Mononuclear cell (primary cell): ENCODE measurements around the gene B3GNT7. TPM values are rescaled to one million over a fixed set of nuclear protein-coding genes. Genes with fewer than 3 reads are reported as not detected.
"Not testable (repeated sequence)": the region's sequence is repeated elsewhere in the genome, so short reads cannot be mapped to it uniquely, and the experiment has no call there.

ENCODE experiments used
- H3K27me3 ChIP-seq: 2 replicates; pipeline ENCODE4 v1.6.0; 2011; ENCODE audit warnings: low read length, control low read depth; ENCODE audit not compliant: insufficient read depth
- H3K4me1 ChIP-seq: 2 replicates; pipeline ENCODE4 v1.5.1; 2011; ENCODE audit warnings: mild to moderate bottlenecking, low read length, control low read depth; ENCODE audit not compliant: insufficient read depth
- H3K4me3 ChIP-seq: 2 replicates; pipeline ENCODE4 v1.5.1; 2011; ENCODE audit warnings: mild to moderate bottlenecking, low read length, moderate library complexity
- H3K9me3 ChIP-seq: 2 replicates; pipeline ENCODE4 v1.5.1; 2011; ENCODE audit warnings: low read depth, mild to moderate bottlenecking, control low read depth, low read length
- total RNA-seq: library from RNA; depleted of rRNA; stranded (reverse); fragments of >200 nt; gene quantifications from one replicate; pipeline ENCODE4 v1.2.3, GENCODE V29; 2012

Gene B3GNT7
- total RNA-seq, 1 donor = 6.5 TPM

GRCh38 chr2:231373786-231374349 is 21.6 kb upstream of the B3GNT7 start:
- Histone ChIP-seq H3K27me3 (no peaks in the 10 kb centered on the region), H3K9me3 (no peaks in the 10 kb centered on the region), H3K4me3 (no peak overlapping the region), H3K4me1 (no peaks in the 10 kb centered on the region)

GRCh38 chr2:231374771-231375170 is 20.7 kb upstream of the B3GNT7 start:
- Histone ChIP-seq H3K4me1 (no peaks in the 10 kb centered on the region), H3K9me3 (no peaks in the 10 kb centered on the region), H3K27me3 (no peaks in the 10 kb centered on the region), H3K4me3 (no peak overlapping the region)

GRCh38 chr2:231375994-231376615 is 19.4 kb upstream of the B3GNT7 start:
- not testable (repeated sequence) for H3K4me3 ChIP-seq, H3K9me3 ChIP-seq, H3K27me3 ChIP-seq, H3K4me1 ChIP-seq

- Histone ChIP-seq H3K4me1 (no peaks in the 10 kb centered on the region), H3K4me3 (no peak overlapping the region), H3K27me3 (no peaks in the 10 kb centered on the region), H3K9me3 (no peaks in the 10 kb centered on the region)
These were observed 18.7 kb upstream of the B3GNT7 start for GRCh38 chr2:231376857-231377256.

- Histone ChIP-seq H3K4me3 (no peak overlapping the region), H3K4me1 (no peaks in the 10 kb centered on the region), H3K9me3 (no peaks in the 10 kb centered on the region), H3K27me3 (no peaks in the 10 kb centered on the region)
These were observed 17.3 kb upstream of the B3GNT7 start for GRCh38 chr2:231378026-231378722.

- H3K4me1 ChIP-seq = no peaks in the 10 kb centered on the region
- no peaks in the 10 kb centered on the region for H3K27me3 ChIP-seq
- H3K4me3 ChIP-seq = no peak overlapping the region
- no peaks in the 10 kb centered on the region for H3K9me3 ChIP-seq
These were observed 16.0 kb upstream of the B3GNT7 start for GRCh38 chr2:231379266-231380215.

- Histone ChIP-seq H3K27me3 (no peaks in the 10 kb centered on the region), H3K4me1 (no peaks in the 10 kb centered on the region), H3K9me3 (no peaks in the 10 kb centered on the region), H3K4me3 (no peak overlapping the region)
These were observed 15.2 kb upstream of the B3GNT7 start for GRCh38 chr2:231380307-231380706.

DNA sequence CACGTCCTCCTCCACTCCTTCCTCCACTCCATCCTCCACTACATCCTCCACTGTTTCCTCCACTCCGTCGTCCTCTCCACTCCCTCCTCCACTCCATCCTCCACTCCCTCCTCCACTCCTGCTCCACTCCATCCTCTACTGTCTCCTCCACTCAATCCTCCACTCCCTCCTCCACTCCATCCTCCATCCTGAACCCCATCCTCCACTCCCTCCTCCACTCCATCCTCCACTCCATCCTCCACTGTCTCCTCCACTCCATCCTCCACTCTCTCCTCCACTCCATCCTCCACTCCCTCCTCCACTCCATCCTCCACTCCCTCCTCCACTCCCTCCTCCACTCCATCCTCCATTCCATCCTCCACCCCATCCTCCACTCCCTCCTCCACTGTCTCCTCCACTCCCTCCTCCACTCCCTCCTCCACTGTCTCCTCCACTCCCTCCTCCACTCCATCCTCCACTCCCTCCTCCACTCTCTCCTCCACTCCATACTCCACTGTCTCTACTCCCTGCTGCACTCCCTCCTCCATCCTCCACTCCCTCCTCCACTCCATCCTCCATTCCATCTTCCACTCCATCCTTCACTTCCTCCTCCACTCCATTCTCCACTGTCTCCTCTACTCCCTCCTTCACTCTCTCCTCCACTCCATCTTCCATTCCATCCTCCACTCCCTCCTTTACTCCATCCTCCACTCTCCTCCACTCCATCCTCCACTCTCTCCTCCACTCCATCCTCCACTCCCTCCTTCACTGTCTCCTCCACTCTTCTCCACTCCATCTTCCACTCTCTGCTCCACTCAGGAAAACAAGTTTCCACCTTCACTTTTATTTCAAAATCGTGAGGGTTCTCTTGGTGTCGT is 14.3 kb upstream of the B3GNT7 start:
- Histone ChIP-seq H3K27me3 (no peaks in the 10 kb centered on the region), H3K4me1 (no peaks in the 10 kb centered on the region), H3K9me3 (no peaks in the 10 kb centered on the region), H3K4me3 (no peak overlapping the region)

DNA sequence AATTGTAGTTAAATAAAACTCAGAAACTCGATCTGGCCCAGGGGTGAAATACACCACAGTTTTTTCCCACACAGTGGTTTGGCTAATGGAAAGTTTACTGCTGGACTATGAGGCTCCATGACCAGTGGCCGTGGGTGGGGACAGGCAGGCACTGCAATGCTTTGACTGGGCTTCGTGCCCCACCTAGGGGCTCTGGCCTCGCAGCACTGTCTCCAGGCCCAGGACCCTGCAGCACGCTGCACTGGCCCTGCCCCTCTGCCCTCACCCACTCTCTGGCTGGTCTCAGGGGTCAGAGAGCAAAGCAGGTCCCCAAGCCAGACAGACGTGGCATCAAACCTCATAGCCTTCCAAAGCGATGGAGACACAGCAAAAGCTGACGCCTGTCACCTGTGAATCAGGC is 13.4 kb upstream of the B3GNT7 start:
- Histone ChIP-seq H3K4me3 (no peak overlapping the region), H3K9me3 (no peaks in the 10 kb centered on the region), H3K4me1 (no peaks in the 10 kb centered on the region), H3K27me3 (no peaks in the 10 kb centered on the region)

DNA sequence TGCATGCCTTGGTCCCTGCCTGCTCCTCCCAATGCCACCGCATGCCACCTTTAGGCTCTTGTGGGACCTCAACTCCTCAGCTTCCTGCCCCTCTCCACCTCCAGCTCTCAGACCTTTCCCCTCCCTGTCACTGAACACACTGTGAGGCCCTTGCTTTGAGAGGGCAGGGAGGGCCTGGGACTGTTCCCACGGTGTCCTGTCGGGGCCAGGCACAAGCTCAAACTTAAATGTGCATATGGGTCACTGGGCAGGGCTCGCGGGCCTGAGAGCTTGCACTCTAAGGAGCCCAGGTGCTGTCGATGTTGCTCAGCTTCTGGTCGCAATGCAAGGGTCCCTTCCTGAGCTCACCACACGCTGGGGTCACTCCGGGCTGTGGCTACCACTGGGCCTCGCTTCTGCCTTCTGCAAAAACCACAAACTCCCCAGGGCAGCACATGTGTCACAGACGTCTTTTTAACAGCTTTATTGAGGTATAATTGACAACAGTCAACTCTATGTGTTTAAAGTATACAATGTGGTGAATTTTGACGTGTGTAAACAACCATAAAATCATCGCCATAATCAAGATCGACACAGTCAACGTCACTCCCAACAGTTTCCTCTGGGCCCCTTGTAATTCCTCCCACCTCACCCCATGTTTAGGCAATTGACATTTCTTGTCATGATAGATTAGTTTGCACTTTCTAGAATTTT is 11.9 kb upstream of the B3GNT7 start:
- no peak overlapping the region for H3K4me3 ChIP-seq
- H3K9me3 ChIP-seq = no peaks in the 10 kb centered on the region
- H3K4me1 ChIP-seq = peaks cover 8% of the 10 kb centered on the region
- no peaks in the 10 kb centered on the region for H3K27me3 ChIP-seq

- peaks cover 10% of the 10 kb centered on the region for H3K4me1 ChIP-seq
- no peak overlapping the region for H3K4me3 ChIP-seq
- H3K9me3 ChIP-seq = no peaks in the 10 kb centered on the region
- H3K27me3 ChIP-seq = no peaks in the 10 kb centered on the region
These were observed 11.4 kb upstream of the B3GNT7 start for GRCh38 chr2:231384109-231384435.

- Histone ChIP-seq H3K4me3 (no peak overlapping the region), H3K9me3 (no peaks in the 10 kb centered on the region), H3K27me3 (no peaks in the 10 kb centered on the region), H3K4me1 (peaks cover 14% of the 10 kb centered on the region)
These were observed 10.5 kb upstream of the B3GNT7 start for GRCh38 chr2:231384970-231385369.

DNA sequence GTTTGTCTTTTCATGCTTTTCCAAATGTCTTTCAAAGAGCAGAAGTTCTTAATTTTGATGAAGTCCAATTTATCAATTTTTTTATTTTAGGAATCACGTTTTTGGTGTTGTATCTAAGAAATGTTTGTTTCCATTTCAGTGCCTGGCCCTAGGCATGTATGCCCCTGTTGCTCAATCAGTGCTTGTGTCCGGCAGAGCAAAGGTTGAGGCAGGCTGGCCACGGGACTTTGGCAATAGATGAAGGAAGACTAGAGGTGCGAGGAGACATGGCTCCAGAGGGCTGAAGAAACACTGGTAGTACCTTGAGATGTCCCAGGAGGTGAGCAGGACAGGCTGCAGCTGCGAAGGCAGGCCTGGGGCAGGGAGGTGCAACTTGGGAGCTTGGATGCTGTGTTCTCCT is 10.1 kb upstream of the B3GNT7 start:
- Histone ChIP-seq H3K9me3 (no peaks in the 10 kb centered on the region), H3K4me1 (peaks cover 19% of the 10 kb centered on the region)

GRCh38 chr2:231386446-231386845 is 9.1 kb upstream of the B3GNT7 start:
- Histone ChIP-seq H3K4me1 (peaks cover 29% of the 10 kb centered on the region), H3K4me3 (no peak overlapping the region)

More for the DNA sequence above, 10.1 kb upstream of the B3GNT7 start:
- H3K4me3 ChIP-seq = no peak overlapping the region
- H3K27me3 ChIP-seq = no peaks in the 10 kb centered on the region

More at GRCh38 chr2:231386446-231386845, 9.1 kb upstream of the B3GNT7 start:
- H3K9me3 ChIP-seq = no peaks in the 10 kb centered on the region
- no peaks in the 10 kb centered on the region for H3K27me3 ChIP-seq
